GM18873 (cell line): ENCODE results near the gene NAA80.
"Not testable (repeated sequence)": the region's sequence is repeated elsewhere in the genome, so short reads cannot be mapped to it uniquely, and the experiment has no call there.

ENCODE experiments used
- ATAC-seq: cut with Tn5 transposase; IDR thresholded peaks from one replicate; pipeline ENCODE4 v1.9.1; 2021; ENCODE audit warnings: mild to moderate bottlenecking, moderate library complexity, moderate number of reproducible peaks; ENCODE audit not compliant: unreplicated experiment, low FRiP score

The NAA80 gene

DNA sequence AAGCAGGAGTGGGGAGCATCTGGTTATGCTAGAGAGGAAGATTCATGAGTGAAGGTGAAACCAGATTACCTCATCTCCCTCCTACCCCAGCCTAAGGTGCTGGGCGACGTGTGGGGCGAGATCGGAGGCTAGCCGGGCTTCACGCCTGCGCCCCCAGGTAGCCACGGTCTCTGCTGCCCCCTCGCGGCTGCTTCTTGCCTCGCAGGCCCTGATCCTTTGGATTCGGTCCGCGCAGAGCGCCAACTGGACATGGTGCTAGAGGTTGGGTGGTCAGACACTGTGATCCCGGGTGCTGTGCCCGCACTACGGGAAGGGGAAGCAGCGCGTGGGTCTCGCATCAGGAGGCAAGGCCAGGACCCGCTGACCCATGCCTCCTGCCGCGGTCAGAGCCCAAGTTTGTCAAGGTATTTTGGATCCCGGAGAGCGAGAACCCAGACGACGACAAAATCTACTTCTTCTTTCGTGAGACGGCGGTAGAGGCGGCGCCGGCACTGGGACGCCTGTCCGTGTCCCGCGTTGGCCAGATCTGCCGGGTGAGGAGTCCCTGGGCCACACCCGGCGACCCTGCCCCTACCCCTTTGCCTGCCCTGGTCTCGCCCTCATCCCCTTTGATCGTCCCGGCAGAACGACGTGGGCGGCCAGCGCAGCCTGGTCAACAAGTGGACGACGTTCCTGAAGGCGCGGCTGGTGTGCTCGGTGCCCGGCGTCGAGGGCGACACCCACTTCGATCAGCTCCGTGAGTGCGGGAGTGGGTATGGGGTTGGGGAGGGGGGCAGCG is 26.1 kb downstream of the NAA80 start:
- ATAC-seq, result peak; percentile 60

DNA sequence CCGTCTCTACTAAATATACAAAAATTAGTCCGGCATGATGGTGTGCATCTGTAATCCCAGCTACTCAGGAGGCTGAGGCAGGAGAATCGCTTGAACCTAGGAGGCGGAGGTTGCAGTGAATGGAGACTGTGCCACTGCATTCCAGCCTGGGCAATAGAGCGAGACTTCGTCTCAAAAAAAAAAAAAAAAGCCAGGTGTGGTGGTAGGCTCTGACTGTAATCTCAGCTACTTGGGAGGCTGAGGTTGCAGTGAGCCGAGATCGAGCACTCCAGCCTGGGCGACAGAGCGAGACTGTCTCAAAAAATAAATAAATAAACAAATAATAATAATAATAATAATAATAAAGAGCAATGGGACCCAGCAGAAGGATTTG is 26.7 kb downstream of the NAA80 start:
- not testable (repeated sequence) for ATAC-seq

DNA sequence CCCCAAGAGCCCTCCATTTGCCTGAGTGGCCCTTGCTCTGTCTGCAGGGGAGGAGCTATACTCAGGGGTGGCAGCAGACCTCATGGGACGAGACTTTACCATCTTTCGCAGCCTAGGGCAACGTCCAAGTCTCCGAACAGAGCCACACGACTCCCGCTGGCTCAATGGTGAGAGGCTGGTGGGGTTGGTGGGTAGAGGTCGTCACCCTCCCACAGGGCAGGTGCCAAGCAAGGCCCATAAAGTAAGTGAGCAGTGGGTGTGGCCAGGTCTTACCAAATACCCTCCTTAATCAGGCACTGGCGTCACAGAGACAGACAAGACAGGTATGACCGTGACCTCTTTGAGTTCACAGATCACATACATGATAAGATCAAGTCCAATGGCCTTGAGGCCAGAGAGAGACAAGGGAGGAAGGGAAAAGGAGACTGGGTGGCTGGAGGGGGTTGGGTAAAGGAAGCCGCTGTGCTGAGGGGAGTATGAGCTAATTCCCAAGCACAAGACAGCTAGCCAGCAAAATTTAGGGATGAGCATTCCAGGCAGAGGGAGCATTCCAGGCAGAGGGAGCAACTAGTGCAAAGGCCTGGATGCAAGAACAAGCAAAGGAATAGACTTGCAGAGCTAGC is 27.8 kb downstream of the NAA80 start:
- no peak for ATAC-seq

DNA sequence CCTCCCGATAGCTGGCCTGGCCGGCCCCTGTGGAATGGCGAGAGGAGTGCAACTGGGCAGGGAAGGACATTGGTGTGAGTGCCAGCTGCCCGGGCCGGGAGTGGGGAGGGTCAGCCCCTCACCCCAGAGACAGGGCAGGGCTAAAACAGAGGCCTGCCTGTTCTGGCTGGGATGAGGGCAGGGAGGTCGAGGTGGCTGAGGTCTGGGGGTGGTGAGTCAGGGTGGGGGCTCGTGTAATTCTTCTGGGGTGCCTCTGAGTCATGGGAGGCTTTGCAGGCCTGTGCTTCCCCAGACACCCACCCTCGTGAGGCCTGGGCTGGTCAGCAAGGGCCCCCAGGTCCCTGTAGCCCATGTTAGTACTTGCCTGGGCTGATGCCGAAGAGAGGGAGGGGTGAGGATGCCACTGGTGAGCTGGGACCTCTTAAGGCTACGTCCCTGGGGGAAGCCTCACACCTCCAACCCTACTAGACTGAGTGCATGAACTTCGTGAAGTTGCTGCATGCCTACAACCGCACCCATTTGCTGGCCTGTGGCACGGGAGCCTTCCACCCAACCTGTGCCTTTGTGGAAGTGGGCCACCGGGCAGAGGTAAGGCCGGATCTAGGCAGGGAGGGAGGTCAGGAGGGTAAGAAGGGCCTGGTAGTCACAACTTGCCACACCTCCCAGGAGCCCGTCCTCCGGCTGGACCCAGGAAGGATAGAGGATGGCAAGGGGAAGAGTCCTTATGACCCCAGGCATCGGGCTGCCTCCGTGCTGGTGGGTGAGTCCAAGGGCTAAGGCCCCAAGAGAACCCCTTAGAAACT is 28.6 kb downstream of the NAA80 start:
- ATAC-seq, result no peak

DNA sequence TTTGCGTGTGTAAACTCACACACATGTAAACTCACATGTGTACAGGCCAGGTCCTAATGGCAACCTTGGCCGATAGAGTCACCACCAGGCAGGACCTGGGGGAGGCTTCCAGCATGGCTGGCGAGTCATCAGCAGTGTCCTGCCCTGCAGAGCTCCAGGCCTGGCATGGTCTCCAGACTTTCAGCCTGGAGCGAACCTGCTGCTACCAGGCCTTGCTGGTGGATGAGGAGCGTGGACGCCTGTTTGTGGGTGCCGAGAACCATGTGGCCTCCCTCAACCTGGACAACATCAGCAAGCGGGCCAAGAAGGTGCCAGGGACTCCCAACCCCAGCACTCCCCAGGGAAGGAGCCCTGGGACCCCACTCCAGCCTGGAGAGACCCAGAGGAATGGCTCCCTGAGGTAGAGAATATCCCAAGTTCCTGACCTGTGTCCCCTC is 29.2 kb downstream of the NAA80 start:
- ATAC-seq, result no peak

DNA sequence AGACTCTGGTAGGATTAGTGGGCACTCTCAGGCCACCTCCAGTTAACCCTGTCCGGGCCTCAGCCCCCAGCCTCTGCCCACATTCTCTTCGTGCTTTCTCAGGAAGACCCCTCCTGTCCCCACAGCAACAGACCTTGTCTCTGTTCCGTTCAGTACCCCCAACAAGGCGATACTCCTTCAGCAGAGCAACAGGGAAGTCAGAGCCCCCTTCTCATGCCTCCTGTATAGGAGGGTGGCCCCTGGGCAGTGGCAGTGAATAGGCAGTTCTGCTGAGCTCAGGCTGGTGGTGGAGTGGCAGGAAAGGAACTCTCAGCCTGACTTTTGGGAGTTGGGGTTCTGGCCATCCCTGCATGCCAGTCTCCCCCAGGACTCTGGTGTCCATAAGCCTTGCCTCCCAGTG is 29.7 kb downstream of the NAA80 start:
- no peak for ATAC-seq

DNA sequence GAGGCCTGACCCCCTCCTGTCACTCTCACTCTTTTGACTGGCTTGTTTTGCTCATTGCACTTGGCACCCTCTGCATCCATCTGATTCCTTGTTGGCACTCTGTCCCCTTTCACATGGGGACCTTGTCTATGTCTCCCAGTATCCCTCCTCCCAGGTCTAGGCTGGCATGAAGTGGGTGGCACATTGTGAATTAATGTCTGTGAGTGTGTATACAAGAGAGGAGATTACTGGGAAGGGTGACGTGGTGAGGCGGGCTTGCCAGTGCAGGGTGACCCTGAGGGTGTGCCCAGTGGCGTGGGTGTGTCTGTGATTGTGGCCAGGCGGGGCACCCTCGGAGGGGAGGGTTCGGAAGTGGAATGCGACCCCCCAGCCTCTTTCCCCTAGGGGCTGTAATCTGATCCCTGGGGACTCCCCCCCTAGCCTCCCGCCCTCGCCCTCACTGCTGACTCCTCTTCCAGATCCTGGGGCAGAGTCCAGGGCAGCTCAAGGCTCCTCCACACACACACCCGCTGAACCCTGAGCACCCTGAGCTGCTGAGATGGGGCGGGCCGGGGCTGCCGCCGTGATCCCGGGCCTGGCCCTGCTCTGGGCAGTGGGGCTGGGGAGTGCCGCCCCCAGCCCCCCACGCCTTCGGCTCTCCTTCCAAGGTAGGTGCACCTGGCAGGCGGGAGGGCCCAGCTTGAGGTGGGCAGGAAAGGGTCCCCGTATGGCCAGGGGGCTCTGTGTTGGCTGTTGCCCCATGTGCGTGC is 30.3 kb downstream of the NAA80 start, which contains the start of gene SEMA3B:
TSS of gene SEMA3B (plus strand) at position 445 of the 749 bp plus-strand sequence. CDS start at position 539, 94 bp downstream.
- ATAC-seq, result no peak

DNA sequence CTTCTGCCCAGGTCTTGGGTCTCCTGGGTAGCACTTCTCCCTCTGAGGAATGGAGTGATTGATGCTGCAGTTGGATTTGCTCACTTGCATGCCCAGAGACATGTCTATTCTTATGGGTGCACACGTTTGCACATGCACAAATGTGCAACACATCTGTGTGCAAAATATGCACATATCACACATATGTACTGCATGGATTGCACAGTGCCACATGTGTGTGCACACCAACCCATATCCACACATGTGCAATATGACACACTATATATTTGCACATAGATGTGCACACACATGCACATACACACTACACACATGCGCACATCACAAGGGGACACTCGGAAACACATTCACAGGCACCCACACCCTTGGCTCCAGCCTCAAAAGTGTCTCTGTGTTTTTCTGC is 30.9 kb downstream of the NAA80 start:
- no peak for ATAC-seq

DNA sequence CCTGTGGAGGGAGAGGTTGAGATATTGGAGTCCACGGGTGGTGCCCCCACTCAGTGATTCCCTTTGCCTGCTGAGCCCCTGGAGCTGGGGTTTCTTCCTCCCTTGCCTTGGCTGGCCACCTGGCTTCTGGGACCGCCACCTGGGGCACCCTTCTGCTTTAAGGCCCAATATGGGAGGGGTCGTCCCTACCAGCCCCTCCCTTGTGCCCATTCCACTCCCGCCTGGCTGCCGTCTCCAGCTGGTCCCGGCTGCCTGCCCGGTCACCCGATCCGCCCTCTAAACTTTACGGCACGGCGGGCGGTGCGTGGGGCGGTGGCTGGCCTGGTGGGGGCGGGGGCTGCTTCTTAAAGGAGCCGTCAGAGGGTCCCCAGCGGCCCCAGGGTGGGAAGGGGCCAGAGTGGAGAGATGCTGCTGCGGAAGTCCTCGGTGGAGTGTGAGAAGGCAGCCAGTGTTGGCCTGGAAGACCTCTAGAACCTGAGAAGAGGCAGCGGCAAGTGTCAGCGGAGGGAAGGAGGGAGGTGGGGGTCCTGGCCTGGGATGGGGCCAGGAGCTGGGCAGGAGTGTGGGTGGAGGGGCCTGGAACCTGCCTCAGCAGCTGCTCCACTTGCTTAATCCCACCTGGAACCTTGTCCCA is 31.8 kb downstream of the NAA80 start:
- ATAC-seq, result no peak

DNA sequence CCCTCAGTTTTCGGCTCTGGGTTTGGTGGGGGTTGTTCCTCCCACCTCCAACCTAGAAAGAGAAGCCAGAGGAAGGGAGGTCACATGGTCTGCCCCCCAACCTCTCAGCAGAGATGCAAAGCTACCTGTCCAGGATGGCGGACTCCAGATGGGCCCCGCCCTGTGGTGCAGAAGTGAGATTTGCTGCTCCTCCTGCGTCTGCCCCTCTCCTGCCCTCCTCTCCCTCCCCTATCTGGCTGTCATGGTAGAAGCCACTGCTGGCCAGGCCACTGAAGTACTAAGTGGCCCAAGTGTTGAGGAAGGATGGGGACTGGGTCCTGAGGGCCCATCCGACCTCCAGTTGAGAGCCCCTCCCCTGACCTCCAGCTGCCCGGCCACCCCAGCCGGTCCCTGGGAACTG is 32.4 kb downstream of the NAA80 start:
- no peak for ATAC-seq

DNA sequence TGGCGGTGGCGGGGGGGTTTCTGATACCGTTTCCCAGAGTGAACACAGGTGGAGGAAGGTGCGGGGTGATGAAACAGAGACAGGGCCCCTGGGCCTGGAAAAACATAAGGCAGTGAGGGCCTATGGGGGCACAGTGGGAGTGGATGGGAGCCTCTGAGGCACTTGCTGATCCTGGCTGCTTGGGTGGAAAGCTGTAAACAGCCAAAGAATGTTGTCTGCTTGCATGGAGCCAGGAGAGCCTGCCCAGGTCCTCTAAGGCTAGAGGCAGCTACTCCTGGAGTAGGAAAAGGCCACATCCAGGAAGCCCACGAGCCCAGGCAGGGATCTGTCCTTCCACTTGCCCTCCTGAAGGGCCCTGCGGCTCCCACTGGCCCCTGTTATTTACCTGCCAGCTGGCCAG is 33.2 kb downstream of the NAA80 start:
- ATAC-seq, result no peak

DNA sequence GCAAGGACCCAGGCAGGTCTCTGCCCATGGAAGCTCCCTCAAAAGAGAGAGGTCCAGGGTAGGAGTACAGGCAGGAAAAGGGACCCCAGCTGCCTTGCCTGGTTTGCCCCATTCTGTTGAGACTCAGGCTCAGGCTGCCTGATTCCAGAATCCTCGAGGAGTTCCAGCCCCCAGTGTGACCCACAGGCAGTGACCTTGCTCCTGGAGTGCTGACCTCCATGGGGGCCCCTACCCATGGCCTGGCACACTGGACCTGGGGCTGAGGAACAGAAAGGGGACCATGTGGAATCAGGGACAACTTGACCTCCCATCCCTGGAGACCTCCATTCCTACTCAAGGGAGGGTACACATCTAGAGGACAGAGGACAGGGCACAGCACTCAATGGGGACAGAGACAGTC is 33.6 kb downstream of the NAA80 start:
- ATAC-seq, result no peak

DNA sequence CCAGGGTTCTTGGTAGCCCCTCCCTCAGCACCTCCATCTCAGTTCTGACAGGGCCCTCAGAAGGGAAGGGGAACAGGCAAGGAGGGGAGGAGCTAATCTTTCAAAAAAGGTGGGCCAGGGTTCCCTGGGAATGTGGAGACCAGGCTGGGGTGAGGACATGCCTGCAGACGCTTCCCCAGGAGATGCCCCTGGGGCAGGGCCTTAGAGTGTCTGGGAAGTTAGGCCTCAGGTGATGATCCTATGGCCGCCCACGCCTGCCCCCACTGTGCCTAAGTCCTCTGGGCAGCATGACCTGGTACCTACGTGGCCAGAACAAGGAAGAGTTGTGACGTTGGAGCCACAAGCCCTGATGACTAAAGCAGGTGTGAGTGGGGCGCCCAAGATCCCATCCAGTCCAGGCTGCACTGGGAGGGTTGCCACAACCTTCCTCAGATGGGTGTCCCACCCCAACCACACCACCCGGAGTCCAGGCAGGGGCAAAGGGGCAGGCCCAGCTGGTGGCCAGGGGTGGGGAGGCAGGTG is 34.2 kb downstream of the NAA80 start:
- no peak for ATAC-seq

DNA sequence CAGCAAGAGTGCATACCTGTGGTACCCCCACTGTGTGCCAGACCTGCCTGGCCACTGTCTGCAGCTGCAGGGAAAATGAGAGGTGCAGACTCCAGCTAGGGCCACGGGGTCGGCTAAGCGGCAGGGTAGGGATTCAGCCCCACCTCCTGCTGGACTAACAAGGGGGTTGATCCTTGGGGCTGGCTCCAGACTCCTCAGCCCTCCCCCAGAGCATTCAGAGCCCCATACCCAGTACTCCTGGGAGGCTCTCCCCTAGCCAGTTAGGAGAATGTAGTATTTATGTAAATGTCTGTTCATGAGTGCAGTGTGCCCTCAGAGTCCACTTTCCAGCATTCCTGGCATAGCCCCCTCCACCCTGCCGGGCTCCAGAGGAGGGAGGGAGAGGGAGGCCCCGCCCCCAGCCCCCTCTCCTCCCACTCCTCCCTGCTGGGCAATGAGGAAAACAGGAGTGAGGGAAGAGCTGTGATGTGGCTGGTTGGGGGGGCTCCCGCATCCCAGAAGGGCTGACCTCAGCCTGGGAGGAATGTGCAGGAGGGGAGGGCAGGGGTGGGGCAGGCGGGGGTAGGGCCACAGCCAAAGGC is 34.7 kb downstream of the NAA80 start:
- no peak for ATAC-seq

DNA sequence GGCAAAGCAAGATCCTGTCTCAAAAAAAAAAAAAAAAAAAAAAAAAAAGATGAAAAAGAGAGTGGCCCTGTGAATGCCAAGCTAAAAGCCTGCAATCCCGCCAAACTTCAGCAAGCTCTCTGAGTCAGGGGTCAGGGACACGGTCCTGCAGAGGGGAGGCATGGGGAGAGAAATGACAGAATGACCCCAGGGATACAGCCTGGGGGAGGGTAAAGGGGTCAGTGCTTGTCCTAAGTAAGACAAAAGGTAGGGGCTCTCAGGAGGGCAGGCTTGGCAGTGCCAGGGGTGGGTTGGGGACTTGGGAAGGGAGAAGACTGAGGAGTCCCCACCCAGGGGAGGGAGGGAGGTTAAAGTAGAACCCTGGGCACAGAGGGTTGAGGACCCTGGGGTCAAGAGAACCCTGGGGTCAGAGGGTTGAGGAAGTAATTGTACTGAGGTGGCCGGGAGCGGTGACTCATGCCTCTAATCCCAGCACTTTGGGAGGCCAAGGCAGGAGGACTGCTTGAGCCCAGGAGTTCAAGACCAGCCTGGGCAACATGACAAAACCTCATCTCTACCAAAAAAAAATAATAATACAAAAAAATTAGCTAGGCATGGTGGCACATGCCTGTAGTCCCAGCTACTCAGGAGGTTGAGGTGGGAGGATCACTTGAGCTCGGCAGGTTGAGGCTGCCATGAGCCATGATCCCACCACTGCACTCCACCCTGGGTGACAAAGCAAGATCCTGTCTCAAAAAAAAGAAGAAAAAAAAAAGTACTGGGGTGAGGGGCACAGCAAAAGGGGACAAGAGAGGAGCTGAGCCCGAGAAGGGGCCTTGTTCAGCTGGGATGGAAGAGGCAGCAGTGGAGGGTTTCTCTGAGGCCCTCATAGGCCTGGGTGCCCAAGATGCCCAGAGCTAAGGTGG is 35.5 kb downstream of the NAA80 start:
- no peak for ATAC-seq

DNA sequence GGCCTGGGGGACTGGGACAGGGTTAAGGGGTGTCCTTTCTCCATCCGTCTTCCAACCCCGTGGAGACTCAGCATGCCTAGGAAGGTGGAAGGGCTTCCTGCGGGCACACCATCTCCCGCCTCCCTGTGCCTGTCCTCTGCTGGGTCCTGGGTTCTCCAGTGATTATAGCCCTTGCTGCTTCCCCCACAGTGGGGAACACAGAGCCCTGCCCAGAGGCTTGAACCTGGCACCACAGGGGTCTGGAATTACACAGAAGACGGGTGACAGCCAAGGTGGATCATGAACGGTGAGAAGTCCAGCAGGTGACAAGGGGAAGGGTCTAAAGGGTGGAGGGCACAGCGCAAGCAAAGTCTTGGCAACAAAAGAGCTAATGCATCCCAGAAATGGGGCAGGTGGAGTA is 36.4 kb downstream of the NAA80 start:
- ATAC-seq, result no peak

DNA sequence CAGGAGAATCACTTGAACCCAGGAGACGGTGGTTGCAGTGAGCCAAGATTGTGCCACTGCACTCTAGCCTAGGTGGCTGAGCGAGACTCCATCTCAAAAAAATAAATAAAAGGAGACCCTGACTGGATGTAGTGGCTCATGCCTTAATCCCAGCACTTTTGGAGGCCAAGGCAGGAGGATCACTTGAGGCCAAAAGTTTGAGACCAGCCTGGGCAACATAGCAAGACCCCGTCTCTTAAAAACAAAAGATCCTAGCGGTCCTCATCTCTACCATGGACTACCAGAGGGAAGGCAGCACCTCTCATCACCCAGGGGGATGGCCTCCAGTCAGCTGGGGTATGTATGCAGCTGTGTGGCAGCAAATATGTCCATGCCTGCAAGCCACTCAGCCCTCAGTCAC is 37.0 kb downstream of the NAA80 start:
- ATAC-seq, result not testable (repeated sequence)

DNA sequence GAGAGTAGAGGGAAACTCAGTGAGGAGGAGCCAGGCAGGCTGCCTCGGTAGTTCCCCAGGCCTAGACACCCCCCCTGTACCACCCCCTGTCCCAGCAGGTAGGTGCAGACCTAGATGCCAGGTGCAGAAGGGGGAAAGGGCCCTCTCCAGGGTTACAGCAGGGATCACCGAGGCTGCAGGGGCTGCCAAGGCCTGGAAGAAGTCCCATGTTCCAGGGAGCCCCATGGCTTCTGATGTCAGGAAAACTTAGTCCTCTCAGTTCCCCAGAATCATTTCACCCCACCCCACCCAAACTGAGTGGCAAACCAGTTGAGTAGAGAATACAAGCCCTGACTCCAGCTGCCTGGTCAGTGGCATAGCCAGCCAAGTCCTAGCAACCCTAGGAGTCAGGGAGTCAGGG is 37.7 kb downstream of the NAA80 start:
- no peak for ATAC-seq
